GM12878 (cell line): ENCODE results near the gene SV2B. TPM values are rescaled to one million over a fixed set of nuclear protein-coding genes. Genes with fewer than 3 reads are reported as not detected.

Source experiments
- ATAC-seq: fragments of 200-7000 bp; cut with Tn5 transposase; 3 replicates; pipeline ENCODE4 v1.9.1; 2020; ENCODE audit warnings: mild to moderate bottlenecking, moderate library complexity
- BruUV-seq: library from RNA; stranded (reverse); fragments of 400-500 nt; replicated peaks from 2 replicates; lab custom pipeline; 2021; lab: Mats Ljungman, UMichigan
- CTCF ChIA-PET: fragments of 300-600 bp; sonication (Branson Sonifier 250); formaldehyde crosslinking; extraction: SDS; loops from one replicate; lab custom pipeline; 2021; ENCODE audit warnings: inconsistent platforms; lab: Yijun Ruan, JAX
- POLR2A ChIA-PET: fragments of 350-600 bp; formaldehyde crosslinking; extraction: SDS; loops from one replicate; lab custom pipeline; 2021; ENCODE audit warnings: inconsistent platforms; lab: Charles Lee
- RAD21 ChIA-PET: fragments of 300-600 bp; sonication (Branson Sonifier 250); formaldehyde crosslinking; loops from one replicate; lab custom pipeline; 2023; ENCODE audit warnings: antibody characterized with exemption; ENCODE audit not compliant: unreplicated experiment; lab: Charles Lee
- SMC1A ChIA-PET: fragments of 300-600 bp; sonication (Branson Sonifier 250); formaldehyde crosslinking; loops from one replicate; lab custom pipeline; 2023; ENCODE audit not compliant: unreplicated experiment, uncharacterized antibody; lab: Charles Lee
- DNase-seq: peaks from one replicate; pipeline ENCODE4 v3.0.0-alpha.2; 2011; ENCODE audit warnings: low read depth, low spot score
- FAIRE-seq: peaks from 3 replicates; lab custom pipeline; 2011; peaks lifted over from hg19 to GRCh38; lab: Jason Lieb, UNC
- H2AFZ ChIP-seq: 2 replicates; pipeline ENCODE4 v1.6.0; 2011; ENCODE audit warnings: low read depth, low read length, control low read depth; ENCODE audit not compliant: control insufficient read depth
- H3K27ac ChIP-seq: 2 replicates; pipeline ENCODE4 v1.5.1; 2011; ENCODE audit warnings: control low read depth; ENCODE audit not compliant: control insufficient read depth, insufficient read depth
- H3K27me3 ChIP-seq, 2 experiments: replicated peaks in 1 of 2; 2 replicates each; pipeline versions ENCODE4 v1.6.0 to v1.6.1; 2011; ENCODE audit warnings: low read length in 1 of 2; ENCODE audit not compliant: control insufficient read depth in 2 of 2, insufficient read depth in 2 of 2
- H3K36me3 ChIP-seq, 2 experiments: 2 replicates each; pipeline ENCODE4 v1.5.1; 2011; ENCODE audit warnings: low read length in 1 of 2; ENCODE audit not compliant: control insufficient read depth in 2 of 2, insufficient read depth in 2 of 2
- H3K4me1 ChIP-seq: 2 replicates; pipeline ENCODE4 v1.6.1; 2011; ENCODE audit warnings: mild to moderate bottlenecking, low read length, moderate library complexity, mixed read lengths; ENCODE audit not compliant: control insufficient read depth, insufficient read depth
- H3K4me2 ChIP-seq: 2 replicates; pipeline ENCODE4 v1.6.0; 2011; ENCODE audit warnings: control low read depth; ENCODE audit not compliant: control insufficient read depth, insufficient read depth
- H3K4me3 ChIP-seq: fragments of 200-600 bp; sonication (generic); 2 replicates; pipeline ENCODE4 v1.5.1; 2016
- H3K79me2 ChIP-seq: 2 replicates; pipeline ENCODE4 v1.6.0; 2011; ENCODE audit warnings: low read length; ENCODE audit not compliant: control insufficient read depth, insufficient read depth
- H3K9ac ChIP-seq: 2 replicates; pipeline ENCODE4 v1.8.0; 2011; ENCODE audit warnings: low read length, control low read depth, mixed read lengths; ENCODE audit not compliant: control insufficient read depth, insufficient read depth
- H3K9me3 ChIP-seq: replicated peaks from 3 replicates; pipeline ENCODE4 v1.5.1; 2011; ENCODE audit warnings: mild to moderate bottlenecking, low read length; ENCODE audit not compliant: control insufficient read depth, insufficient read depth
- H4K20me1 ChIP-seq: 2 replicates; pipeline ENCODE4 v1.6.0; 2011; ENCODE audit not compliant: control insufficient read depth, insufficient read depth
- BHLHE40 ChIP-seq, 2 experiments: fragments of 450-650 bp in 1 of 2; IDR thresholded peaks; 2 replicates each; pipeline ENCODE4 v1.6.1; 2011 to 2017; ENCODE audit warnings: low read depth in 2 of 2, borderline replicate concordance in 1 of 2, improper control_type of control experiment in 1 of 2, low read length in 1 of 2, mild to moderate bottlenecking in 1 of 2
- CBX5 ChIP-seq: sonication (generic); IDR thresholded peaks from 2 replicates; pipeline ENCODE4 v1.6.1; 2016; ENCODE audit warnings: low read depth, moderate library complexity, mild to moderate bottlenecking, inconsistent platforms
- CHD4 ChIP-seq: fragments of 200-600 bp; sonication (generic); IDR thresholded peaks from 2 replicates; pipeline ENCODE4 v1.6.1; 2016; ENCODE audit warnings: mild to moderate bottlenecking
- SIN3A ChIP-seq: IDR thresholded peaks from 2 replicates; pipeline ENCODE4 v1.6.1; 2012; ENCODE audit warnings: low read depth, low read length, improper control_type of control experiment
- TARDBP ChIP-seq: IDR thresholded peaks from 2 replicates; pipeline ENCODE4 v1.6.1; 2016; ENCODE audit warnings: borderline replicate concordance
- TBL1XR1 ChIP-seq: IDR thresholded peaks from 2 replicates; pipeline ENCODE4 v1.6.1; 2012; ENCODE audit warnings: low read depth, low read length, improper control_type of control experiment
- WRNIP1 ChIP-seq: IDR thresholded peaks from 2 replicates; pipeline ENCODE4 v1.6.1; 2011; ENCODE audit warnings: low read depth, low read length, improper control_type of control experiment, borderline replicate concordance
- ZBED1 ChIP-seq: IDR thresholded peaks from 2 replicates; pipeline ENCODE4 v1.6.1; 2016; ENCODE audit warnings: borderline replicate concordance
- WGBS: methylation state at CpG from one replicate; pipeline ENCODE4 v1.1.6; 2016; ENCODE audit warnings: low lambda C conversion rate; ENCODE audit not compliant: insufficient replicate concordance, insufficient coverage; ENCODE audit errors: missing lambda C conversion rate; 5-methylcytosine and 5-hydroxymethylcytosine counted together
- in situ Hi-C: fragments of 300-500 bp; cut with MboI; formaldehyde crosslinking; loops from 9 replicates; pipeline ENCODE4 v1.14.3; 2018; ENCODE audit warnings: mixed read lengths
- intact Hi-C: fragments of 100-400 bp; cut with micrococcal nuclease; formaldehyde crosslinking; loops from one replicate; pipeline ENCODE4 v1.14.2; 2022; ENCODE audit not compliant: unreplicated experiment
- polyA plus RNA-seq, 11 experiments: library from polyadenylated mRNA; depleted of rRNA in 4 of 11; unstranded in 6 of 11; stranded (reverse) in 5 of 11; fragments of >200 nt; fragmentation: Nextera tagmentation in 4 of 11; fragmentation: Illumina TruSeq in 1 of 11; extraction: Ambion mirVana in 4 of 11; extraction: Trizol in 1 of 11; gene quantifications; 1 replicate in 1 of 11; 2 replicates in 10 of 11; pipeline versions ENCODE4 v1.2.1 to v1.2.3, GENCODE V29; 2011 to 2016; ENCODE audit warnings: inconsistent platforms in 2 of 11, missing spikeins in 2 of 11, low read depth in 1 of 11
- total RNA-seq, 4 experiments: library from RNA; depleted of rRNA in 3 of 4; stranded (reverse); fragments of >200 nt in 3 of 4; fragmentation: Illumina TruSeq in 1 of 4; extraction: Trizol in 1 of 4; gene quantifications; 2 replicates each; pipeline versions ENCODE4 v1.2.1 to v1.2.3, GENCODE V29; 2013 to 2021
- TF ChIP-seq, protein P1 (sequence below): fragments of 450-650 bp; formaldehyde crosslinking; IDR thresholded peaks from 2 replicates; pipeline ENCODE4 v1.4.0; 2020; ENCODE audit warnings: mild to moderate bottlenecking, moderate library complexity

The SV2B gene
- total and polyA plus RNA-seq, 10 of the 15 experiments (the other 5 are each of a cell fraction or from before 2014, with no cell fraction given): 0.03 to 1.7 (median 1.3) TPM

DNA sequence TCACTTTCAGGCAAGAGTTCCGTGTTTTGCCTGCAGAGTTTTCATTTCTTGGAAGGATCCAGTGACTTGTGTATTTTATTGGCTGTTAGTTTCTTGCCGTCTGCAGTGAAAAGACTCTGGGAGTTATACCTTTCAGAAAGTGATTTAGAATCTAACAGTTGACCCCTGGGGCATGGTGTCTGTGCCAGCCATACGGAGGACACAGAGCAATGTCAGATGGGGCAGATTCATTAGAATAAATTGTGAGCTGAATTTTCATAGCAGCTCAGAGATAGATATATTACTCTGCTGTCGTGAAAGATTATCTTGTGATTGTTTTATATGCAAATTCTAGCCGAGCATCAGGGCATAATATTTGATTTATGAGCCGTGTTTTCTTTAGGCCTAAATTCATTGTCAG lies 131.6 kb downstream of the SV2B start:
- POLR2A ChIA-PET: no interaction called here
- SMC1A ChIA-PET: interaction anchor here (0.9 to 1.1 kb wide), 2 partner anchors 40 to 176 kb away, joined by 3 read pairs; no protein-coding TSS in a partner anchor
- WGBS: 37% methylated on average over 6 of the region's 6 CpGs
- ATAC-seq: no peak
- Histone ChIP-seq H3K27ac (no peak overlapping the region), H3K27me3 (no peaks in the 10 kb centered on the region; a peak in 1 of 4 replicates), H3K4me2 (no peak overlapping the region), H3K79me2 (no peaks in the 10 kb centered on the region), H3K9ac (no peak overlapping the region), H4K20me1 (no peaks in the 10 kb centered on the region), H3K4me3 (no peak overlapping the region), H2AFZ (no peak overlapping the region), H3K4me1 (no peaks in the 10 kb centered on the region), H3K9me3 (no peaks in the 10 kb centered on the region), H3K36me3 (no peaks in the 10 kb centered on the region)
- FAIRE-seq: no peak
- RAD21 ChIA-PET: no interaction called here
- DNase-seq: no peak
- in situ Hi-C loops: loop anchor here (25.0 kb wide), 1 partner anchor 894 kb away; no protein-coding TSS in a partner anchor
- intact Hi-C loops: no loop called here
- CTCF ChIA-PET: interaction anchor here (1.7 to 2.8 kb wide), 2 partner anchors 16 to 176 kb away, joined by 4 to 12 read pairs; no protein-coding TSS in a partner anchor
- TF ChIP-seq, protein P1, sequence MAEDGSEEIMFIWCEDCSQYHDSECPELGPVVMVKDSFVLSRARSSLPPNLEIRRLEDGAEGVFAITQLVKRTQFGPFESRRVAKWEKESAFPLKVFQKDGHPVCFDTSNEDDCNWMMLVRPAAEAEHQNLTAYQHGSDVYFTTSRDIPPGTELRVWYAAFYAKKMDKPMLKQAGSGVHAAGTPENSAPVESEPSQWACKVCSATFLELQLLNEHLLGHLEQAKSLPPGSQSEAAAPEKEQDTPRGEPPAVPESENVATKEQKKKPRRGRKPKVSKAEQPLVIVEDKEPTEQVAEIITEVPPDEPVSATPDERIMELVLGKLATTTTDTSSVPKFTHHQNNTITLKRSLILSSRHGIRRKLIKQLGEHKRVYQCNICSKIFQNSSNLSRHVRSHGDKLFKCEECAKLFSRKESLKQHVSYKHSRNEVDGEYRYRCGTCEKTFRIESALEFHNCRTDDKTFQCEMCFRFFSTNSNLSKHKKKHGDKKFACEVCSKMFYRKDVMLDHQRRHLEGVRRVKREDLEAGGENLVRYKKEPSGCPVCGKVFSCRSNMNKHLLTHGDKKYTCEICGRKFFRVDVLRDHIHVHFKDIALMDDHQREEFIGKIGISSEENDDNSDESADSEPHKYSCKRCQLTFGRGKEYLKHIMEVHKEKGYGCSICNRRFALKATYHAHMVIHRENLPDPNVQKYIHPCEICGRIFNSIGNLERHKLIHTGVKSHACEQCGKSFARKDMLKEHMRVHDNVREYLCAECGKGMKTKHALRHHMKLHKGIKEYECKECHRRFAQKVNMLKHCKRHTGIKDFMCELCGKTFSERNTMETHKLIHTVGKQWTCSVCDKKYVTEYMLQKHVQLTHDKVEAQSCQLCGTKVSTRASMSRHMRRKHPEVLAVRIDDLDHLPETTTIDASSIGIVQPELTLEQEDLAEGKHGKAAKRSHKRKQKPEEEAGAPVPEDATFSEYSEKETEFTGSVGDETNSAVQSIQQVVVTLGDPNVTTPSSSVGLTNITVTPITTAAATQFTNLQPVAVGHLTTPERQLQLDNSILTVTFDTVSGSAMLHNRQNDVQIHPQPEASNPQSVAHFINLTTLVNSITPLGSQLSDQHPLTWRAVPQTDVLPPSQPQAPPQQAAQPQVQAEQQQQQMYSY (CRISPR knock-in tag): no peak
- TF ChIP-seq CHD4 (no peak), ZBED1 (no peak), SIN3A (no peak), TARDBP (no peak), TBL1XR1 (no peak), BHLHE40 (IDR thresholded peaks at IDR 0.05; ENCODE audit: borderline replicate concordance in 1 of 2, low read depth in 2 of 2, low read length in 1 of 2) (no peak), WRNIP1 (no peak), CBX5 (no peak)
- BruUV-seq: no TSS peak
